GM12878 (cell line): ENCODE results near the gene RSPO4. TPM values are rescaled to one million over a fixed set of nuclear protein-coding genes. Genes with fewer than 3 reads are reported as not detected.

Source experiments
- ATAC-seq: fragments of 200-7000 bp; cut with Tn5 transposase; 3 replicates; pipeline ENCODE4 v1.9.1; 2020; ENCODE audit warnings: mild to moderate bottlenecking, moderate library complexity
- BruUV-seq: library from RNA; stranded (reverse); fragments of 400-500 nt; replicated peaks from 2 replicates; lab custom pipeline; 2021; lab: Mats Ljungman, UMichigan
- CTCF ChIA-PET: fragments of 300-600 bp; sonication (Branson Sonifier 250); formaldehyde crosslinking; extraction: SDS; loops from one replicate; lab custom pipeline; 2021; ENCODE audit warnings: inconsistent platforms; lab: Yijun Ruan, JAX
- POLR2A ChIA-PET: fragments of 350-600 bp; formaldehyde crosslinking; extraction: SDS; loops from one replicate; lab custom pipeline; 2021; ENCODE audit warnings: inconsistent platforms; lab: Charles Lee
- RAD21 ChIA-PET: fragments of 300-600 bp; sonication (Branson Sonifier 250); formaldehyde crosslinking; loops from one replicate; lab custom pipeline; 2023; ENCODE audit warnings: antibody characterized with exemption; ENCODE audit not compliant: unreplicated experiment; lab: Charles Lee
- SMC1A ChIA-PET: fragments of 300-600 bp; sonication (Branson Sonifier 250); formaldehyde crosslinking; loops from one replicate; lab custom pipeline; 2023; ENCODE audit not compliant: unreplicated experiment, uncharacterized antibody; lab: Charles Lee
- DNase-seq: peaks from one replicate; pipeline ENCODE4 v3.0.0-alpha.2; 2011; ENCODE audit warnings: low read depth, low spot score
- FAIRE-seq: peaks from 3 replicates; lab custom pipeline; 2011; peaks lifted over from hg19 to GRCh38; lab: Jason Lieb, UNC
- H2AFZ ChIP-seq: 2 replicates; pipeline ENCODE4 v1.6.0; 2011; ENCODE audit warnings: low read depth, low read length, control low read depth; ENCODE audit not compliant: control insufficient read depth
- H3K27ac ChIP-seq: 2 replicates; pipeline ENCODE4 v1.5.1; 2011; ENCODE audit warnings: control low read depth; ENCODE audit not compliant: control insufficient read depth, insufficient read depth
- H3K27me3 ChIP-seq, 2 experiments: replicated peaks in 1 of 2; 2 replicates each; pipeline versions ENCODE4 v1.6.0 to v1.6.1; 2011; ENCODE audit warnings: low read length in 1 of 2; ENCODE audit not compliant: control insufficient read depth in 2 of 2, insufficient read depth in 2 of 2
- H3K36me3 ChIP-seq, 2 experiments: 2 replicates each; pipeline ENCODE4 v1.5.1; 2011; ENCODE audit warnings: low read length in 1 of 2; ENCODE audit not compliant: control insufficient read depth in 2 of 2, insufficient read depth in 2 of 2
- H3K4me1 ChIP-seq: 2 replicates; pipeline ENCODE4 v1.6.1; 2011; ENCODE audit warnings: mild to moderate bottlenecking, low read length, moderate library complexity, mixed read lengths; ENCODE audit not compliant: control insufficient read depth, insufficient read depth
- H3K4me2 ChIP-seq: 2 replicates; pipeline ENCODE4 v1.6.0; 2011; ENCODE audit warnings: control low read depth; ENCODE audit not compliant: control insufficient read depth, insufficient read depth
- H3K4me3 ChIP-seq: fragments of 200-600 bp; sonication (generic); 2 replicates; pipeline ENCODE4 v1.5.1; 2016
- H3K79me2 ChIP-seq: 2 replicates; pipeline ENCODE4 v1.6.0; 2011; ENCODE audit warnings: low read length; ENCODE audit not compliant: control insufficient read depth, insufficient read depth
- H3K9ac ChIP-seq: 2 replicates; pipeline ENCODE4 v1.8.0; 2011; ENCODE audit warnings: low read length, control low read depth, mixed read lengths; ENCODE audit not compliant: control insufficient read depth, insufficient read depth
- H3K9me3 ChIP-seq: replicated peaks from 3 replicates; pipeline ENCODE4 v1.5.1; 2011; ENCODE audit warnings: mild to moderate bottlenecking, low read length; ENCODE audit not compliant: control insufficient read depth, insufficient read depth
- H4K20me1 ChIP-seq: 2 replicates; pipeline ENCODE4 v1.6.0; 2011; ENCODE audit not compliant: control insufficient read depth, insufficient read depth
- CBFB ChIP-seq: IDR thresholded peaks from 2 replicates; pipeline ENCODE4 v1.6.1; 2016; ENCODE audit warnings: antibody characterized with exemption, low read depth
- HDGF ChIP-seq: fragments of 450-650 bp; IDR thresholded peaks from 2 replicates; pipeline ENCODE4 v1.6.1; 2016; ENCODE audit warnings: antibody characterized with exemption
- KLF5 ChIP-seq: fragments of 450-650 bp; IDR thresholded peaks from 2 replicates; pipeline ENCODE4 v1.6.1; 2014; ENCODE audit warnings: mild to moderate bottlenecking; ENCODE audit not compliant: partially characterized antibody
- POU2F2 ChIP-seq: IDR thresholded peaks from 3 replicates; pipeline ENCODE4 v1.6.1; 2011; ENCODE audit warnings: low read depth, mild to moderate bottlenecking, low read length, borderline replicate concordance
- RCOR1 ChIP-seq: conservative IDR thresholded peaks from 2 replicates; pipeline ENCODE4 v1.6.1; 2012; ENCODE audit warnings: low read depth, low read length, improper control_type of control experiment
- SMAD1 ChIP-seq: fragments of 450-650 bp; IDR thresholded peaks from 2 replicates; pipeline ENCODE4 v1.6.1; 2018; ENCODE audit warnings: mild to moderate bottlenecking, low read depth; ENCODE audit not compliant: partially characterized antibody
- WRNIP1 ChIP-seq: IDR thresholded peaks from 2 replicates; pipeline ENCODE4 v1.6.1; 2011; ENCODE audit warnings: low read depth, low read length, improper control_type of control experiment, borderline replicate concordance
- YBX1 ChIP-seq: fragments of 450-650 bp; IDR thresholded peaks from 2 replicates; pipeline ENCODE4 v1.6.1; 2016; ENCODE audit warnings: antibody characterized with exemption
- WGBS: methylation state at CpG from one replicate; pipeline ENCODE4 v1.1.6; 2016; ENCODE audit warnings: low lambda C conversion rate; ENCODE audit not compliant: insufficient replicate concordance, insufficient coverage; ENCODE audit errors: missing lambda C conversion rate; 5-methylcytosine and 5-hydroxymethylcytosine counted together
- in situ Hi-C: fragments of 300-500 bp; cut with MboI; formaldehyde crosslinking; loops from 9 replicates; pipeline ENCODE4 v1.14.3; 2018; ENCODE audit warnings: mixed read lengths
- intact Hi-C: fragments of 100-400 bp; cut with micrococcal nuclease; formaldehyde crosslinking; loops from one replicate; pipeline ENCODE4 v1.14.2; 2022; ENCODE audit not compliant: unreplicated experiment
- polyA plus RNA-seq, 11 experiments: library from polyadenylated mRNA; depleted of rRNA in 4 of 11; unstranded in 6 of 11; stranded (reverse) in 5 of 11; fragments of >200 nt; fragmentation: Nextera tagmentation in 4 of 11; fragmentation: Illumina TruSeq in 1 of 11; extraction: Ambion mirVana in 4 of 11; extraction: Trizol in 1 of 11; gene quantifications; 1 replicate in 1 of 11; 2 replicates in 10 of 11; pipeline versions ENCODE4 v1.2.1 to v1.2.3, GENCODE V29; 2011 to 2016; ENCODE audit warnings: inconsistent platforms in 2 of 11, missing spikeins in 2 of 11, low read depth in 1 of 11
- total RNA-seq, 4 experiments: library from RNA; depleted of rRNA in 3 of 4; stranded (reverse); fragments of >200 nt in 3 of 4; fragmentation: Illumina TruSeq in 1 of 4; extraction: Trizol in 1 of 4; gene quantifications; 2 replicates each; pipeline versions ENCODE4 v1.2.1 to v1.2.3, GENCODE V29; 2013 to 2021
- TF ChIP-seq, protein P1 (sequence below): fragments of 450-650 bp; IDR thresholded peaks from 2 replicates; pipeline ENCODE4 v1.6.1; 2017; ENCODE audit warnings: mild to moderate bottlenecking
- TF ChIP-seq, protein P2 (sequence below): IDR thresholded peaks from 2 replicates; pipeline ENCODE4 v1.6.1; 2012; ENCODE audit warnings: improper control_type of control experiment, low read depth, low read length; ENCODE audit not compliant: insufficient replicate concordance
- TF ChIP-seq, protein P3 (sequence below): IDR thresholded peaks from 2 replicates; pipeline ENCODE4 v1.6.1; 2012; ENCODE audit warnings: low read depth, low read length, improper control_type of control experiment

RSPO4 gene
- total and polyA plus RNA-seq, 10 of the 15 experiments (the other 5 are each of a cell fraction or from before 2014, with no cell fraction given): 0.06 TPM; not detected in 9

- H3K4me3 ChIP-seq: no peak overlapping the region
- TF ChIP-seq, protein P1, sequence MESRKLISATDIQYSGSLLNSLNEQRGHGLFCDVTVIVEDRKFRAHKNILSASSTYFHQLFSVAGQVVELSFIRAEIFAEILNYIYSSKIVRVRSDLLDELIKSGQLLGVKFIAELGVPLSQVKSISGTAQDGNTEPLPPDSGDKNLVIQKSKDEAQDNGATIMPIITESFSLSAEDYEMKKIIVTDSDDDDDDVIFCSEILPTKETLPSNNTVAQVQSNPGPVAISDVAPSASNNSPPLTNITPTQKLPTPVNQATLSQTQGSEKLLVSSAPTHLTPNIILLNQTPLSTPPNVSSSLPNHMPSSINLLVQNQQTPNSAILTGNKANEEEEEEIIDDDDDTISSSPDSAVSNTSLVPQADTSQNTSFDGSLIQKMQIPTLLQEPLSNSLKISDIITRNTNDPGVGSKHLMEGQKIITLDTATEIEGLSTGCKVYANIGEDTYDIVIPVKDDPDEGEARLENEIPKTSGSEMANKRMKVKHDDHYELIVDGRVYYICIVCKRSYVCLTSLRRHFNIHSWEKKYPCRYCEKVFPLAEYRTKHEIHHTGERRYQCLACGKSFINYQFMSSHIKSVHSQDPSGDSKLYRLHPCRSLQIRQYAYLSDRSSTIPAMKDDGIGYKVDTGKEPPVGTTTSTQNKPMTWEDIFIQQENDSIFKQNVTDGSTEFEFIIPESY: no peak
- TF ChIP-seq, protein P2, sequence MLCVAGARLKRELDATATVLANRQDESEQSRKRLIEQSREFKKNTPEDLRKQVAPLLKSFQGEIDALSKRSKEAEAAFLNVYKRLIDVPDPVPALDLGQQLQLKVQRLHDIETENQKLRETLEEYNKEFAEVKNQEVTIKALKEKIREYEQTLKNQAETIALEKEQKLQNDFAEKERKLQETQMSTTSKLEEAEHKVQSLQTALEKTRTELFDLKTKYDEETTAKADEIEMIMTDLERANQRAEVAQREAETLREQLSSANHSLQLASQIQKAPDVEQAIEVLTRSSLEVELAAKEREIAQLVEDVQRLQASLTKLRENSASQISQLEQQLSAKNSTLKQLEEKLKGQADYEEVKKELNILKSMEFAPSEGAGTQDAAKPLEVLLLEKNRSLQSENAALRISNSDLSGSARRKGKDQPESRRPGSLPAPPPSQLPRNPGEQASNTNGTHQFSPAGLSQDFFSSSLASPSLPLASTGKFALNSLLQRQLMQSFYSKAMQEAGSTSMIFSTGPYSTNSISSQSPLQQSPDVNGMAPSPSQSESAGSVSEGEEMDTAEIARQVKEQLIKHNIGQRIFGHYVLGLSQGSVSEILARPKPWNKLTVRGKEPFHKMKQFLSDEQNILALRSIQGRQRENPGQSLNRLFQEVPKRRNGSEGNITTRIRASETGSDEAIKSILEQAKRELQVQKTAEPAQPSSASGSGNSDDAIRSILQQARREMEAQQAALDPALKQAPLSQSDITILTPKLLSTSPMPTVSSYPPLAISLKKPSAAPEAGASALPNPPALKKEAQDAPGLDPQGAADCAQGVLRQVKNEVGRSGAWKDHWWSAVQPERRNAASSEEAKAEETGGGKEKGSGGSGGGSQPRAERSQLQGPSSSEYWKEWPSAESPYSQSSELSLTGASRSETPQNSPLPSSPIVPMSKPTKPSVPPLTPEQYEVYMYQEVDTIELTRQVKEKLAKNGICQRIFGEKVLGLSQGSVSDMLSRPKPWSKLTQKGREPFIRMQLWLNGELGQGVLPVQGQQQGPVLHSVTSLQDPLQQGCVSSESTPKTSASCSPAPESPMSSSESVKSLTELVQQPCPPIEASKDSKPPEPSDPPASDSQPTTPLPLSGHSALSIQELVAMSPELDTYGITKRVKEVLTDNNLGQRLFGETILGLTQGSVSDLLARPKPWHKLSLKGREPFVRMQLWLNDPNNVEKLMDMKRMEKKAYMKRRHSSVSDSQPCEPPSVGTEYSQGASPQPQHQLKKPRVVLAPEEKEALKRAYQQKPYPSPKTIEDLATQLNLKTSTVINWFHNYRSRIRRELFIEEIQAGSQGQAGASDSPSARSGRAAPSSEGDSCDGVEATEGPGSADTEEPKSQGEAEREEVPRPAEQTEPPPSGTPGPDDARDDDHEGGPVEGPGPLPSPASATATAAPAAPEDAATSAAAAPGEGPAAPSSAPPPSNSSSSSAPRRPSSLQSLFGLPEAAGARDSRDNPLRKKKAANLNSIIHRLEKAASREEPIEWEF: no peak
- TF ChIP-seq POU2F2 (no peak), SMAD1 (no peak), KLF5 (no peak), CBFB (no peak), HDGF (no peak), WRNIP1 (no peak), YBX1 (no peak), RCOR1 (no peak)
- TF ChIP-seq, protein P3, sequence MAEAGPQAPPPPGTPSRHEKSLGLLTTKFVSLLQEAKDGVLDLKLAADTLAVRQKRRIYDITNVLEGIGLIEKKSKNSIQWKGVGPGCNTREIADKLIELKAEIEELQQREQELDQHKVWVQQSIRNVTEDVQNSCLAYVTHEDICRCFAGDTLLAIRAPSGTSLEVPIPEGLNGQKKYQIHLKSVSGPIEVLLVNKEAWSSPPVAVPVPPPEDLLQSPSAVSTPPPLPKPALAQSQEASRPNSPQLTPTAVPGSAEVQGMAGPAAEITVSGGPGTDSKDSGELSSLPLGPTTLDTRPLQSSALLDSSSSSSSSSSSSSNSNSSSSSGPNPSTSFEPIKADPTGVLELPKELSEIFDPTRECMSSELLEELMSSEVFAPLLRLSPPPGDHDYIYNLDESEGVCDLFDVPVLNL: no peak
- TF ChIP-seq, all 136 proteins: peak for 0
- H3K9me3 ChIP-seq: no peaks in the 10 kb centered on the region; the same call in 2 of the 3 replicates
- ChIA-PET POLR2A (no interaction called here), RAD21 (no interaction called here), CTCF (no interaction called here), SMC1A (interaction anchor here (1.6 kb wide), 1 partner anchor 13 kb away, joined by 6 read pairs; no protein-coding TSS in a partner anchor)
- in situ Hi-C loops: no loop called here
- H3K79me2 ChIP-seq: no peaks in the 10 kb centered on the region
- FAIRE-seq (no peak), DNase-seq (no peak), ATAC-seq (no peak)
- H4K20me1 ChIP-seq: no peaks in the 10 kb centered on the region
- no peaks in the 10 kb centered on the region for H3K4me1 ChIP-seq
- no TSS peak for BruUV-seq
- no peak overlapping the region for H3K4me2 ChIP-seq
- no peak overlapping the region for H2AFZ ChIP-seq
- H3K36me3 ChIP-seq: no peaks in the 10 kb centered on the region
- H3K27ac ChIP-seq: no peak overlapping the region
- H3K27me3 ChIP-seq: no peaks in the 10 kb centered on the region; a peak in 1 of 4 replicates
- intact Hi-C loops: no loop called here
- 28% methylated on average over 4 of the region's 4 CpGs for WGBS
- no peak overlapping the region for H3K9ac ChIP-seq
Measured at GRCh38 chr20:969868-970267, 32.2 kb downstream of the RSPO4 start.
